Thyroid gland (tissue), 4 donors: ENCODE results near the gene SYTL4.

Experiments
- CTCF ChIP-seq, 6 experiments: fragments of 200-600 bp in 3 of 6; fragments of 450-650 bp in 3 of 6; sonication (generic) in 3 of 6; IDR thresholded peaks; one replicate each; pipeline ENCODE4 v1.5.1; 2016 to 2019; ENCODE audit warnings: antibody characterized with exemption in 6 of 6, mild to moderate bottlenecking in 2 of 6, inconsistent platforms in 1 of 6, moderate library complexity in 1 of 6
- POLR2A ChIP-seq, 2 donors: fragments of 450-650 bp; IDR thresholded peaks; one replicate each; pipeline ENCODE4 v1.6.1; 2017; ENCODE audit warnings: antibody characterized with exemption in 2 of 2, mild to moderate bottlenecking in 2 of 2, moderate library complexity in 1 of 2

- TF ChIP-seq CTCF (IDR thresholded peaks at IDR 0.05) = no peak
- no peak for TF ChIP-seq POLR2A (IDR thresholded peaks at IDR 0.05)
Observed at GRCh38 chrX:100643956-100644860, 87.7 kb downstream of the SYTL4 start, which contains the start of gene SRPX2.
